ENCODE data around the gene TBC1D14. TPM values are rescaled to one million over a fixed set of nuclear protein-coding genes. Genes with fewer than 3 reads are reported as not detected.

TBC1D14 gene
- total RNA-seq, 1 experiment from 2014 or later, result 44.3 TPM

GRCh38 chr4:6937201-6937600 lies 27.6 kb downstream of the TBC1D14 start:
- no peak overlapping the region for H3K27ac ChIP-seq (ENCODE audit: low read depth, low read length, poor library complexity, severe bottlenecking)
- intact Hi-C loops (cut with micrococcal nuclease; ENCODE audit: unreplicated experiment), result no loop called here
- H3K9me3 ChIP-seq (ENCODE audit: low read depth, low read length, poor library complexity, severe bottlenecking), result no peaks in the 10 kb centered on the region
- CTCF ChIA-PET, result no interaction called here
- DNase-seq (ENCODE audit: low spot score), result no peak
- H3K4me3 ChIP-seq (ENCODE audit: low read depth, low read length, poor library complexity, severe bottlenecking), result no peak overlapping the region
- POLR2A ChIA-PET (ENCODE audit: low non-redundant PET), result no interaction called here
- no TSS peak for BruUV-seq (replicated peaks)
- H3K36me3 ChIP-seq (ENCODE audit: insufficient read depth, low read length, poor library complexity, severe bottlenecking), result no peaks in the 10 kb centered on the region
- H3K4me1 ChIP-seq (ENCODE audit: insufficient read depth, low read length, poor library complexity, severe bottlenecking), result peaks cover 9% of the 10 kb centered on the region
- TF ChIP-seq CTCF (conservative IDR thresholded peaks at IDR 0.05; ENCODE audit: low read depth, low read length) (no peak), EZH2 (IDR thresholded peaks at IDR 0.05; ENCODE audit: borderline replicate concordance, low read depth, low read length, poor library complexity, severe bottlenecking) (no peak)
- H3K27me3 ChIP-seq (replicated peaks; ENCODE audit: insufficient read depth, low read depth, low read length, poor library complexity), result no peaks in the 10 kb centered on the region

GRCh38 chr4:6937754-6938153 lies 28.1 kb downstream of the TBC1D14 start:
- CTCF ChIA-PET, result no interaction called here
- Histone ChIP-seq H3K9me3 (ENCODE audit: low read depth, low read length, poor library complexity, severe bottlenecking) (no peaks in the 10 kb centered on the region), H3K27me3 (replicated peaks; ENCODE audit: insufficient read depth, low read depth, low read length, poor library complexity) (no peaks in the 10 kb centered on the region), H3K36me3 (ENCODE audit: insufficient read depth, low read length, poor library complexity, severe bottlenecking) (no peaks in the 10 kb centered on the region), H3K27ac (ENCODE audit: low read depth, low read length, poor library complexity, severe bottlenecking) (peak overlapping the region; percentile 34), H3K4me3 (ENCODE audit: low read depth, low read length, poor library complexity, severe bottlenecking) (no peak overlapping the region), H3K4me1 (ENCODE audit: insufficient read depth, low read length, poor library complexity, severe bottlenecking) (peaks cover 11% of the 10 kb centered on the region)
- intact Hi-C loops (cut with micrococcal nuclease; ENCODE audit: unreplicated experiment), result no loop called here
- TF ChIP-seq EZH2 (IDR thresholded peaks at IDR 0.05; ENCODE audit: borderline replicate concordance, low read depth, low read length, poor library complexity, severe bottlenecking) (no peak), CTCF (conservative IDR thresholded peaks at IDR 0.05; ENCODE audit: low read depth, low read length) (no peak)
- DNase-seq (ENCODE audit: low spot score), result no peak
- POLR2A ChIA-PET (ENCODE audit: low non-redundant PET), result no interaction called here
- BruUV-seq (replicated peaks), result no TSS peak

GRCh38 chr4:6938237-6938636 lies 28.6 kb downstream of the TBC1D14 start:
- no TSS peak for BruUV-seq (replicated peaks)
- H3K4me1 ChIP-seq (ENCODE audit: insufficient read depth, low read length, poor library complexity, severe bottlenecking), result peaks cover 11% of the 10 kb centered on the region
- DNase-seq (ENCODE audit: low spot score), result peak; percentile 21
- H3K9me3 ChIP-seq (ENCODE audit: low read depth, low read length, poor library complexity, severe bottlenecking), result no peaks in the 10 kb centered on the region
- H3K4me3 ChIP-seq (ENCODE audit: low read depth, low read length, poor library complexity, severe bottlenecking), result no peak overlapping the region
- no peaks in the 10 kb centered on the region for H3K27me3 ChIP-seq (replicated peaks; ENCODE audit: insufficient read depth, low read depth, low read length, poor library complexity)
- POLR2A ChIA-PET (ENCODE audit: low non-redundant PET), result no interaction called here
- TF ChIP-seq CTCF (conservative IDR thresholded peaks at IDR 0.05; ENCODE audit: low read depth, low read length) (no peak), EZH2 (IDR thresholded peaks at IDR 0.05; ENCODE audit: borderline replicate concordance, low read depth, low read length, poor library complexity, severe bottlenecking) (no peak)
- CTCF ChIA-PET, result no interaction called here
- no peaks in the 10 kb centered on the region for H3K36me3 ChIP-seq (ENCODE audit: insufficient read depth, low read length, poor library complexity, severe bottlenecking)
- peak overlapping the region; percentile 34 for H3K27ac ChIP-seq (ENCODE audit: low read depth, low read length, poor library complexity, severe bottlenecking)
- intact Hi-C loops (cut with micrococcal nuclease; ENCODE audit: unreplicated experiment), result no loop called here
